ENCODE data around the gene GLIS1. TPM values are rescaled to one million over a fixed set of nuclear protein-coding genes. Genes with fewer than 3 reads are reported as not detected.

The GLIS1 gene
- total and polyA plus RNA-seq, 2 experiments from 2014 or later, result 0.26 to 0.31 TPM

DNA sequence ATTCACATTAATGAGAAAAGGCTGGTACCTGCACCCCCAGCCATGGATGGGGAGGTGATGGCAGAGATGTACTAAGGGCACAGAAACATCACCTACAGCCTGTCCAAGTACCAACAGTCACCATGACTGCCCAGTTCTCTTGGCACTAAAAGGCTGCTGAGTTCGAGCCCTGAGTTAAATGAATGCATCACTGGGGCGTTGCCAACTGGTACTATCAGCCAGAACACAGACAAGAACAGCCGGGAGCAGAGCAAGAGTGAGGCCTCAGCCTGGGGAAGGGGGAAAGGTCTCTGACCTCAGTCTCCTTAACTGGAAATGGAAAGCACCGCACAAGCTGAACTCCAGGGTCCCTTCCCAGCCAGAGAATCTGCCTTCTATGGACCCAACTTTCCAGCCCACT, 60.5 kb downstream of the GLIS1 start:
- Histone ChIP-seq H3K4me1 (ENCODE audit: insufficient read depth) (peaks cover 7% of the 10 kb centered on the region; the same call in 1 of the 2 replicates), H4K20me1 (replicated peaks; ENCODE audit: insufficient read depth) (no peaks in the 10 kb centered on the region), H3K9me2 (ENCODE audit: insufficient read depth) (no peaks in the 10 kb centered on the region), H3K27me3 (ENCODE audit: insufficient read depth) (no peaks in the 10 kb centered on the region), H3K4me3 (no peak overlapping the region), H3K27ac (ENCODE audit: low read depth) (no peak overlapping the region), H3K79me2 (replicated peaks; ENCODE audit: insufficient read depth) (no peaks in the 10 kb centered on the region), H3F3A (replicated peaks; ENCODE audit: low read depth) (no peaks in the 10 kb centered on the region), H3K4me2 (no peak overlapping the region), H2AFZ (no peak overlapping the region), H3K36me3 (ENCODE audit: insufficient read depth) (no peaks in the 10 kb centered on the region)
- H3K27me3 Mint-ChIP-seq (ENCODE audit: insufficient read depth, low read depth, poor library complexity), result peaks cover 8% of the 10 kb centered on the region
- H3K4me3 Mint-ChIP-seq, result no peak overlapping the region
- no peak for TF ChIP-seq JUNB (IDR thresholded peaks at IDR 0.05; ENCODE audit: unreplicated experiment)
- no peak for TF ChIP-seq CTCF (conservative IDR thresholded peaks at IDR 0.05; ENCODE audit: low read depth in 2 of 2)
- TF ChIP-seq, protein P1, sequence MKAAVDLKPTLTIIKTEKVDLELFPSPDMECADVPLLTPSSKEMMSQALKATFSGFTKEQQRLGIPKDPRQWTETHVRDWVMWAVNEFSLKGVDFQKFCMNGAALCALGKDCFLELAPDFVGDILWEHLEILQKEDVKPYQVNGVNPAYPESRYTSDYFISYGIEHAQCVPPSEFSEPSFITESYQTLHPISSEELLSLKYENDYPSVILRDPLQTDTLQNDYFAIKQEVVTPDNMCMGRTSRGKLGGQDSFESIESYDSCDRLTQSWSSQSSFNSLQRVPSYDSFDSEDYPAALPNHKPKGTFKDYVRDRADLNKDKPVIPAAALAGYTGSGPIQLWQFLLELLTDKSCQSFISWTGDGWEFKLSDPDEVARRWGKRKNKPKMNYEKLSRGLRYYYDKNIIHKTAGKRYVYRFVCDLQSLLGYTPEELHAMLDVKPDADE (IDR thresholded peaks at IDR 0.05), result no peak
- no peak for TF ChIP-seq ZNF114 (CRISPR knock-in tag; IDR thresholded peaks at IDR 0.05)
- H3K27ac Mint-ChIP-seq, result no peak overlapping the region
- H3K9me3 Mint-ChIP-seq, result no peaks in the 10 kb centered on the region
- no peaks in the 10 kb centered on the region for H3K36me3 Mint-ChIP-seq (ENCODE audit: low read depth)
- H3K4me1 Mint-ChIP-seq, result peaks cover 15% of the 10 kb centered on the region
- ATAC-seq (no peak), DNase-seq (ENCODE audit: low spot score) (no peak)

GRCh38 chr1:53678046-53678445, 60.9 kb downstream of the GLIS1 start:
- no peak for ATAC-seq
- Histone ChIP-seq H3K79me2 (replicated peaks; ENCODE audit: insufficient read depth) (no peaks in the 10 kb centered on the region), H3K9me2 (ENCODE audit: insufficient read depth) (no peaks in the 10 kb centered on the region)

DNA sequence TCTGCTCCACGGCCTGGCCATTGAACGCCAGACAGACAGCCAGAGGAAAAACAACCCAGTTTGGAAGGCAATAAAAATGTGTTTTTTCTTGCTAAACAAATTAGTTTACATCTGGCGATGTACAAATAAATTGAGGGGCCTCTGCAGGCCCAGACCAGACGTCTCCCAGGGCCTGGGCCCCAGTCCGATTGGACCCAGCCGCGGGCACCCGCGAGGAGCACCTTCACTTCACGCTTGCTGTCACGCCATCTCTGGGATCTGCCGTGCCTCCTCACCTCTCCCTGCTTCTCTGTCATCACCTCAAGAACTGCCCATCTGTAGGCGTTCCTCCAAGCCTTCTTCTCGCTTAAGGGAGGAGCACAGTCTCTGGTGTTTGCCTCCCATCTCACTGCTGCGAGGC, 61.5 kb downstream of the GLIS1 start:
- Histone ChIP-seq H3K4me1 (ENCODE audit: insufficient read depth) (peaks cover 7% of the 10 kb centered on the region; the same call in 1 of the 2 replicates), H3K4me2 (no peak overlapping the region), H3K27me3 (ENCODE audit: insufficient read depth) (no peaks in the 10 kb centered on the region), H2AFZ (no peak overlapping the region), H3F3A (replicated peaks; ENCODE audit: low read depth) (no peaks in the 10 kb centered on the region), H4K20me1 (replicated peaks; ENCODE audit: insufficient read depth) (no peaks in the 10 kb centered on the region), H3K27ac (ENCODE audit: low read depth) (no peak overlapping the region), H3K9me2 (ENCODE audit: insufficient read depth) (no peaks in the 10 kb centered on the region), H3K36me3 (ENCODE audit: insufficient read depth) (no peaks in the 10 kb centered on the region), H3K79me2 (replicated peaks; ENCODE audit: insufficient read depth) (no peaks in the 10 kb centered on the region), H3K4me3 (no peak overlapping the region)
- ATAC-seq, result no peak
- Mint-ChIP-seq H3K27ac (no peak overlapping the region), H3K27me3 (ENCODE audit: insufficient read depth, low read depth, poor library complexity) (peaks cover 8% of the 10 kb centered on the region), H3K4me3 (no peak overlapping the region), H3K9me3 (no peaks in the 10 kb centered on the region), H3K36me3 (ENCODE audit: low read depth) (no peaks in the 10 kb centered on the region), H3K4me1 (peaks cover 23% of the 10 kb centered on the region)
- no peak for DNase-seq (ENCODE audit: low spot score)
- TF ChIP-seq REST (IDR thresholded peaks at IDR 0.05; ENCODE audit: unreplicated experiment) (no peak), EZH2 (IDR thresholded peaks at IDR 0.05; ENCODE audit: low read depth, unreplicated experiment) (no peak), ZNF331 (CRISPR knock-in tag; IDR thresholded peaks at IDR 0.05; ENCODE audit: low read depth) (no peak), NANOG (IDR thresholded peaks at IDR 0.05; ENCODE audit: borderline replicate concordance) (no peak), POLR2AphosphoS5 (IDR thresholded peaks at IDR 0.05; ENCODE audit: low read depth) (no peak), CTCF (conservative IDR thresholded peaks at IDR 0.05; ENCODE audit: low read depth in 2 of 2) (no peak), EZH2phosphoT487 (IDR thresholded peaks at IDR 0.05; ENCODE audit: unreplicated experiment) (no peak)

More at GRCh38 chr1:53678046-53678445, 60.9 kb downstream of the GLIS1 start:
- TF ChIP-seq STAT1 (IDR thresholded peaks at IDR 0.05; ENCODE audit: unreplicated experiment), result no peak
- no peak for TF ChIP-seq CREB1 (CRISPR knock-in tag; IDR thresholded peaks at IDR 0.05; ENCODE audit: low read depth)
- H4K20me1 ChIP-seq (replicated peaks; ENCODE audit: insufficient read depth), result no peaks in the 10 kb centered on the region
- no peak overlapping the region for H2AFZ ChIP-seq
- Mint-ChIP-seq H3K27ac (no peak overlapping the region), H3K4me3 (no peak overlapping the region), H3K27me3 (ENCODE audit: insufficient read depth, low read depth, poor library complexity) (peaks cover 8% of the 10 kb centered on the region), H3K36me3 (ENCODE audit: low read depth) (no peaks in the 10 kb centered on the region), H3K4me1 (peaks cover 19% of the 10 kb centered on the region), H3K9me3 (no peaks in the 10 kb centered on the region)
- no peaks in the 10 kb centered on the region for H3K36me3 ChIP-seq (ENCODE audit: insufficient read depth)
- no peak overlapping the region for H3K4me2 ChIP-seq
- no peak overlapping the region for H3K27ac ChIP-seq (ENCODE audit: low read depth)
- H3F3A ChIP-seq (replicated peaks; ENCODE audit: low read depth), result no peaks in the 10 kb centered on the region
- no peaks in the 10 kb centered on the region for H3K27me3 ChIP-seq (ENCODE audit: insufficient read depth)
- no peak overlapping the region for H3K4me3 ChIP-seq
- no peak for DNase-seq (ENCODE audit: low spot score)
- H3K4me1 ChIP-seq (ENCODE audit: insufficient read depth), result peaks cover 7% of the 10 kb centered on the region; the same call in 1 of the 2 replicates

Measured in GM23338 (cell line).